HG02870 (cell line): ENCODE data around the gene RRM1.

Source experiments
- ATAC-seq: cut with Tn5 transposase; IDR thresholded peaks from one replicate; pipeline ENCODE4 v1.9.1; 2021; ENCODE audit warnings: mild to moderate bottlenecking, moderate library complexity; ENCODE audit not compliant: unreplicated experiment

The RRM1 gene

GRCh38 chr11:4185561-4185960, 91.0 kb downstream of the RRM1 start:
- ATAC-seq = no peak

GRCh38 chr11:4186464-4187054, 92.0 kb downstream of the RRM1 start:
- no peak for ATAC-seq

GRCh38 chr11:4187055-4187988, 92.7 kb downstream of the RRM1 start:
- ATAC-seq = peak; percentile 87
